Astrocyte (in vitro differentiated cells and primary cell): ENCODE measurements around the gene CUEDC2. TPM values are rescaled to one million over a fixed set of nuclear protein-coding genes. Genes with fewer than 3 reads are reported as not detected.

Experiments
- DNase-seq: peaks from one replicate; pipeline ENCODE4 v3.0.0-alpha.2; 2010; ENCODE audit warnings: low read depth
- FAIRE-seq: peaks from 2 replicates; lab custom pipeline; 2011; peaks lifted over from hg19 to GRCh38; lab: Jason Lieb, UNC
- H2AFZ ChIP-seq: 2 replicates; pipeline ENCODE4 v1.6.0; 2012; ENCODE audit warnings: low read depth, low read length, inconsistent platforms
- H3K27ac ChIP-seq: 2 replicates; pipeline ENCODE4 v1.5.1; 2011; ENCODE audit warnings: low read depth, low read length, inconsistent platforms
- H3K27me3 ChIP-seq: 2 replicates; pipeline ENCODE4 v1.6.0; 2011; ENCODE audit warnings: low read length, inconsistent platforms; ENCODE audit not compliant: insufficient read depth
- H3K36me3 ChIP-seq: 2 replicates; pipeline ENCODE4 v1.5.1; 2011; ENCODE audit warnings: low read length, inconsistent platforms; ENCODE audit not compliant: insufficient read depth
- H3K4me1 ChIP-seq: 2 replicates; pipeline ENCODE4 v1.5.1; 2011; ENCODE audit warnings: low read length, inconsistent platforms; ENCODE audit not compliant: insufficient read depth
- H3K4me2 ChIP-seq: 2 replicates; pipeline ENCODE4 v1.6.0; 2012; ENCODE audit warnings: low read length, inconsistent platforms
- H3K4me3 ChIP-seq: 2 replicates; pipeline ENCODE4 v1.5.1; 2011; ENCODE audit warnings: low read depth, mild to moderate bottlenecking, low read length, inconsistent platforms; ENCODE audit not compliant: insufficient read depth
- H3K79me2 ChIP-seq: 2 replicates; pipeline ENCODE4 v1.6.0; 2012; ENCODE audit warnings: mild to moderate bottlenecking, low read length, inconsistent platforms; ENCODE audit not compliant: insufficient read depth
- H3K9ac ChIP-seq: 2 replicates; pipeline ENCODE4 v1.6.0; 2012; ENCODE audit warnings: mild to moderate bottlenecking, low read length, inconsistent platforms
- H3K9me3 ChIP-seq: 2 replicates; pipeline ENCODE4 v1.5.1; 2012; ENCODE audit warnings: low read depth, mild to moderate bottlenecking, low read length, inconsistent platforms; ENCODE audit not compliant: insufficient read depth
- H4K20me1 ChIP-seq: 2 replicates; pipeline ENCODE4 v1.6.0; 2012; ENCODE audit warnings: low read length, inconsistent platforms; ENCODE audit not compliant: insufficient read depth
- H3K27ac Mint-ChIP-seq: one replicate; pipeline ENCODE4 v1.8.0; 2021; ENCODE audit warnings: mild to moderate bottlenecking, mixed read lengths; ENCODE audit not compliant: unreplicated experiment
- H3K27me3 Mint-ChIP-seq: one replicate; pipeline ENCODE4 v1.8.0; 2021; ENCODE audit warnings: low read depth, mixed read lengths; ENCODE audit not compliant: unreplicated experiment
- H3K36me3 Mint-ChIP-seq: one replicate; pipeline ENCODE4 v1.8.0; 2021; ENCODE audit warnings: low read depth, mixed read lengths; ENCODE audit not compliant: unreplicated experiment
- H3K4me1 Mint-ChIP-seq: one replicate; pipeline ENCODE4 v1.8.0; 2021; ENCODE audit warnings: low read depth, mixed read lengths; ENCODE audit not compliant: unreplicated experiment
- H3K4me3 Mint-ChIP-seq: one replicate; pipeline ENCODE4 v1.8.0; 2021; ENCODE audit warnings: mild to moderate bottlenecking, moderate library complexity, mixed read lengths; ENCODE audit not compliant: unreplicated experiment
- H3K9me3 Mint-ChIP-seq: one replicate; pipeline ENCODE4 v1.8.0; 2021; ENCODE audit warnings: mild to moderate bottlenecking, mixed read lengths; ENCODE audit not compliant: unreplicated experiment
- EZH2 ChIP-seq: IDR thresholded peaks from 2 replicates; pipeline ENCODE4 v1.6.1; 2012; ENCODE audit warnings: mild to moderate bottlenecking, low read length, inconsistent platforms; ENCODE audit not compliant: insufficient read depth
- total RNA-seq: library from RNA; stranded (reverse); gene quantifications from 2 replicates; pipeline ENCODE4 v1.2.1, GENCODE V29; 2021
- TF ChIP-seq, protein P1 (sequence below): IDR thresholded peaks from 2 replicates; pipeline ENCODE4 v1.5.1; 2011; ENCODE audit warnings: low read depth, mild to moderate bottlenecking, inconsistent platforms, low read length, moderate library complexity; ENCODE audit not compliant: insufficient read depth

CUEDC2 gene
- total RNA-seq, 1 donor from 2014 or later: 49.1 TPM

DNA sequence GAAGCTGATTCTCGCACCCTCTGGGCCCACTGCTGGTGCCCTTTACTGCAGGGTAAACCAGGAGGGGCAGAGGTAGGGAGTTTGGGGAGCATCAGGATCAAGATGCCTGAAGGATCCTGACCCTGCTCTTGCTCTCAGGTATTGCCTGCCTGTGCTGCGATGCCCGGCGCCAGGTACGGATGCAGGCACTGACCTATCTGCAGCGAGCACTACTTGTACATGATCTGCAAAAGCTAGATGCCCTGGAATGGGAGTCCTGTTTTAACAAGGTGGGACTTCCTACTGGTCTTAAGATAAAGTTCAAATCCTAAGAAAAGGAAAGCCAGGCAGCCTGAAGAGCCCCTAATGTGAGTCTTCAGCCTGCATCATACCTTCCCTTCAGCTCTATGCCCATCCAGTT lies 53.0 kb downstream of the CUEDC2 start:
- Histone ChIP-seq H3K79me2 (no peaks in the 10 kb centered on the region), H4K20me1 (peaks cover 46% of the 10 kb centered on the region), H2AFZ (no peak overlapping the region), H3K4me2 (no peak overlapping the region), H3K9ac (no peak overlapping the region), H3K36me3 (peaks cover 42% of the 10 kb centered on the region), H3K9me3 (no peaks in the 10 kb centered on the region), H3K27ac (no peak overlapping the region), H3K27me3 (no peaks in the 10 kb centered on the region), H3K4me1 (no peaks in the 10 kb centered on the region), H3K4me3 (no peak overlapping the region)
- peaks cover 22% of the 10 kb centered on the region for H3K36me3 Mint-ChIP-seq
- H3K4me3 Mint-ChIP-seq: no peak overlapping the region
- H3K9me3 Mint-ChIP-seq: no peaks in the 10 kb centered on the region
- no peak for FAIRE-seq
- TF ChIP-seq, protein P1, sequence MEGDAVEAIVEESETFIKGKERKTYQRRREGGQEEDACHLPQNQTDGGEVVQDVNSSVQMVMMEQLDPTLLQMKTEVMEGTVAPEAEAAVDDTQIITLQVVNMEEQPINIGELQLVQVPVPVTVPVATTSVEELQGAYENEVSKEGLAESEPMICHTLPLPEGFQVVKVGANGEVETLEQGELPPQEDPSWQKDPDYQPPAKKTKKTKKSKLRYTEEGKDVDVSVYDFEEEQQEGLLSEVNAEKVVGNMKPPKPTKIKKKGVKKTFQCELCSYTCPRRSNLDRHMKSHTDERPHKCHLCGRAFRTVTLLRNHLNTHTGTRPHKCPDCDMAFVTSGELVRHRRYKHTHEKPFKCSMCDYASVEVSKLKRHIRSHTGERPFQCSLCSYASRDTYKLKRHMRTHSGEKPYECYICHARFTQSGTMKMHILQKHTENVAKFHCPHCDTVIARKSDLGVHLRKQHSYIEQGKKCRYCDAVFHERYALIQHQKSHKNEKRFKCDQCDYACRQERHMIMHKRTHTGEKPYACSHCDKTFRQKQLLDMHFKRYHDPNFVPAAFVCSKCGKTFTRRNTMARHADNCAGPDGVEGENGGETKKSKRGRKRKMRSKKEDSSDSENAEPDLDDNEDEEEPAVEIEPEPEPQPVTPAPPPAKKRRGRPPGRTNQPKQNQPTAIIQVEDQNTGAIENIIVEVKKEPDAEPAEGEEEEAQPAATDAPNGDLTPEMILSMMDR: no peak
- TF ChIP-seq EZH2: no peak
- no peaks in the 10 kb centered on the region for H3K27me3 Mint-ChIP-seq
- DNase-seq: no peak
- H3K4me1 Mint-ChIP-seq: no peaks in the 10 kb centered on the region
- no peak overlapping the region for H3K27ac Mint-ChIP-seq

DNA sequence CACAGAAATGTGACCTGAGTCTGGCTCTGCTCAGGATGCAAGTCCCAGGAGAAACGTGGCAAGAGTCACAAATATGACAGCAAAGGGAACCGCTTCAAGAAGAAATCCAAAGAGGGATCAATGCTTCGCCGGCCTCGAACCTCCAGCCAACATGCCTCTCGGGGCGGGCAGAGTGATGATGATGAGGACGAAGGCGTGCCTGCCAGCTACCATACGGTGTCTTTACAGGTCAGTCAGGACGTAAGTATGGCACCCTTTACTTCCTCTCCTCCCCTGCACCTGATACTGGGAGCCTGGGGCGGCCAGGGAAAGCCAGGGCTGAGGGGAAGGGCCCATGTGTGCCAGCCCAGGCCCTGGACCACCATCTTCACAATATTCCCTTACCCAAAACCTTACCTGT lies 55.5 kb downstream of the CUEDC2 start:
- DNase-seq (no peak), FAIRE-seq (no peak)
- no peak overlapping the region for H3K4me3 Mint-ChIP-seq
- no peaks in the 10 kb centered on the region for H3K27me3 ChIP-seq
- peaks cover 18% of the 10 kb centered on the region for H3K36me3 Mint-ChIP-seq
- no peak overlapping the region for H3K4me2 ChIP-seq
- no peak overlapping the region for H3K27ac ChIP-seq
- no peaks in the 10 kb centered on the region for H3K27me3 Mint-ChIP-seq
- no peak overlapping the region for H3K4me3 ChIP-seq
- peaks cover 45% of the 10 kb centered on the region for H4K20me1 ChIP-seq
- no peaks in the 10 kb centered on the region for H3K9me3 ChIP-seq
- H3K4me1 ChIP-seq: no peaks in the 10 kb centered on the region
- no peak for TF ChIP-seq EZH2
- TF ChIP-seq, protein P1: no peak
- no peaks in the 10 kb centered on the region for H3K79me2 ChIP-seq
- H3K27ac Mint-ChIP-seq: no peak overlapping the region
- H2AFZ ChIP-seq: no peak overlapping the region
- H3K9me3 Mint-ChIP-seq: no peaks in the 10 kb centered on the region
- peaks cover 54% of the 10 kb centered on the region for H3K36me3 ChIP-seq
- H3K9ac ChIP-seq: no peak overlapping the region
- no peaks in the 10 kb centered on the region for H3K4me1 Mint-ChIP-seq

DNA sequence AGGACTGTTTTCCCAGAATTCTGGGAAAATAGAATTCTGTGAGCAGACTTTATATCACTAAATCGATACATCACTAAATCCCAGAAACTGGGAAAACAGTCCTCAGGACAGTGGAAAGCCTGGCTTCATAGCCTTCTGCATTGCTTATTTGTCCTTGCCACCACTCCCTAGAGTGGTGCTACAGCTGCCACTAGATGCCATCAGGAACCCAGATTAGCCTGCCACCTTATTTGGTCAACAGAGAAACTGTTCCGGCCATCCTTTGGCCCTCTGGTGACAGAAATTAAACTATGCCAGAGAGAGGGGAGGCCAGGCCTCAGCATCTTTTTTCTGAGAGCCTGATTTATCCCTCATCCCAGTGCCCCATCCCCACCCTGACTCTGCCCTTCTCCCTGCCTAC lies 56.5 kb downstream of the CUEDC2 start:
- Histone ChIP-seq H2AFZ (no peak overlapping the region), H3K4me3 (no peak overlapping the region), H3K4me1 (no peaks in the 10 kb centered on the region), H3K79me2 (no peaks in the 10 kb centered on the region), H3K9me3 (no peaks in the 10 kb centered on the region), H3K36me3 (peaks cover 57% of the 10 kb centered on the region), H4K20me1 (peaks cover 45% of the 10 kb centered on the region), H3K27me3 (no peaks in the 10 kb centered on the region), H3K27ac (no peak overlapping the region), H3K9ac (no peak overlapping the region), H3K4me2 (no peak overlapping the region)
- no peaks in the 10 kb centered on the region for H3K27me3 Mint-ChIP-seq
- FAIRE-seq (no peak), DNase-seq (no peak)
- TF ChIP-seq EZH2: no peak
- TF ChIP-seq, protein P1: no peak
- peak overlapping the region; percentile 34 for H3K27ac Mint-ChIP-seq
- H3K36me3 Mint-ChIP-seq: peaks cover 18% of the 10 kb centered on the region
- no peaks in the 10 kb centered on the region for H3K9me3 Mint-ChIP-seq
- H3K4me3 Mint-ChIP-seq: no peak overlapping the region
- H3K4me1 Mint-ChIP-seq: no peaks in the 10 kb centered on the region
